ENCODE measurements around the gene COX6B2.
A peak's percentile ranks its signal among the peaks of the same experiment; 100 is the strongest.
"Not testable (repeated sequence)": the region's sequence is repeated elsewhere in the genome, so short reads cannot be mapped to it uniquely, and the experiment has no call there.

COX6B2 gene, protein sequence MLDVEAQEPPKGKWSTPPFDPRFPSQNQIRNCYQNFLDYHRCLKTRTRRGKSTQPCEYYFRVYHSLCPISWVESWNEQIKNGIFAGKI

GRCh38 chr19:55354698-55355212, at the start of gene COX6B2:
COX6B2 (minus strand) TSS chr19:55354719; CDS start chr19:55354521, 198 bp downstream.
- H3K4me3 Mint-ChIP-seq: peak within 1 kb of the TSS; percentile 68
- peaks cover 33% of the 10 kb centered on the region for H3K4me1 Mint-ChIP-seq
- no peaks in the 10 kb centered on the region for H3K9me3 Mint-ChIP-seq
- no peak within 1 kb of the TSS for H3K27ac Mint-ChIP-seq
- no peak for DNase-seq (ENCODE audit: low spot score in 2 of 2)
- ATAC-seq: no peak
- peaks cover 13% of the 10 kb centered on the region for H3K36me3 Mint-ChIP-seq

GRCh38 chr19:55402509-55402908, 48.0 kb upstream of the COX6B2 start:
- Mint-ChIP-seq H3K36me3 (peaks cover 90% of the 10 kb centered on the region), H3K4me1 (peaks cover 43% of the 10 kb centered on the region), H3K9me3 (no peaks in the 10 kb centered on the region), H3K27ac (no peak overlapping the region), H3K4me3 (no peak overlapping the region)
- DNase-seq (ENCODE audit: low spot score in 2 of 2) (no peak), ATAC-seq (no peak)

GRCh38 chr19:55401390-55401789, 46.9 kb upstream of the COX6B2 start:
- H3K9me3 Mint-ChIP-seq; ATAC-seq; DNase-seq (ENCODE audit: low spot score in 2 of 2); H3K4me3 Mint-ChIP-seq; H3K27ac Mint-ChIP-seq: not testable (repeated sequence)
- peaks cover 79% of the 10 kb centered on the region for H3K36me3 Mint-ChIP-seq
- H3K4me1 Mint-ChIP-seq: peaks cover 36% of the 10 kb centered on the region

GRCh38 chr19:55400281-55401087, 46.0 kb upstream of the COX6B2 start:
- no peak for ATAC-seq
- DNase-seq (ENCODE audit: low spot score in 2 of 2): no peak
- Mint-ChIP-seq H3K9me3 (no peaks in the 10 kb centered on the region), H3K4me1 (peaks cover 27% of the 10 kb centered on the region), H3K4me3 (no peak overlapping the region), H3K36me3 (peaks cover 69% of the 10 kb centered on the region), H3K27ac (no peak overlapping the region)

GRCh38 chr19:55398200-55398925, 43.8 kb upstream of the COX6B2 start:
- Mint-ChIP-seq H3K9me3 (no peaks in the 10 kb centered on the region), H3K4me1 (peaks cover 23% of the 10 kb centered on the region), H3K36me3 (peaks cover 50% of the 10 kb centered on the region), H3K27ac (peak overlapping the region; percentile 50), H3K4me3 (peak overlapping the region; percentile 39)
- DNase-seq (ENCODE audit: low spot score in 2 of 2) (no peak), ATAC-seq (peak; percentile 75)

GRCh38 chr19:55392820-55393761, 38.6 kb upstream of the COX6B2 start:
- DNase-seq (ENCODE audit: low spot score in 2 of 2) (no peak), ATAC-seq (no peak)
- H3K4me3 Mint-ChIP-seq: no peak overlapping the region
- no peak overlapping the region for H3K27ac Mint-ChIP-seq
- H3K4me1 Mint-ChIP-seq: peaks cover 32% of the 10 kb centered on the region
- H3K9me3 Mint-ChIP-seq: no peaks in the 10 kb centered on the region
- peaks cover 54% of the 10 kb centered on the region for H3K36me3 Mint-ChIP-seq

GRCh38 chr19:55391702-55392615, 37.4 kb upstream of the COX6B2 start:
- H3K36me3 Mint-ChIP-seq: peaks cover 65% of the 10 kb centered on the region
- H3K4me1 Mint-ChIP-seq: peaks cover 40% of the 10 kb centered on the region
- no peak overlapping the region for H3K27ac Mint-ChIP-seq
- H3K9me3 Mint-ChIP-seq: no peaks in the 10 kb centered on the region
- ATAC-seq (no peak), DNase-seq (ENCODE audit: low spot score in 2 of 2) (no peak)
- no peak overlapping the region for H3K4me3 Mint-ChIP-seq

DNA sequence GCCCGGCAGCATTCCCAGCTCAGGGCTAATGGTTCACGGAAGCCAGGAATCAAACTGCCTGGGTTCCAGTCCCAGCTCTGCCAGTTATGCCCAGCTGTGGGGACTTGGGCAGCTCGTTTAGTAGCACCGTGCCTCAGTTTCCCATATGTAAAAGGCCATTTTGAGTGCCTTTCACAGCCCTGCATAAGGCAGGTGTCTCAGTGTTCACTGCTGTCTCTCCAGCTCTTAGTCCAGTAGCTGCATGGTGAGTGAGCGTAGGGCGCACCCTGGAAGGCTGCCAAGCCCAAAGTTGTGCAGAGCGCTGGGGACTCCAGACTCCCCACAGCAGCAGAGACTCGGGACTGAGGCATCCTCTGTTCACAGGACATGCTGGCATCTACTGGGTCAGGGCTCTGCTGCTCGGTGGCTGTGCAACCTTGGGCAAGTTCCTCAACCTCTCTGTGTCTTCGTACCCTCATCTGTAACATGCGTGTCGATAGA, 36.7 kb upstream of the COX6B2 start:
- H3K4me1 Mint-ChIP-seq: peaks cover 47% of the 10 kb centered on the region
- H3K27ac Mint-ChIP-seq: peak overlapping the region; percentile 100
- DNase-seq (ENCODE audit: low spot score in 2 of 2) (no peak), ATAC-seq (no peak)
- peaks cover 72% of the 10 kb centered on the region for H3K36me3 Mint-ChIP-seq
- H3K9me3 Mint-ChIP-seq: no peaks in the 10 kb centered on the region
- no peak overlapping the region for H3K4me3 Mint-ChIP-seq

DNA sequence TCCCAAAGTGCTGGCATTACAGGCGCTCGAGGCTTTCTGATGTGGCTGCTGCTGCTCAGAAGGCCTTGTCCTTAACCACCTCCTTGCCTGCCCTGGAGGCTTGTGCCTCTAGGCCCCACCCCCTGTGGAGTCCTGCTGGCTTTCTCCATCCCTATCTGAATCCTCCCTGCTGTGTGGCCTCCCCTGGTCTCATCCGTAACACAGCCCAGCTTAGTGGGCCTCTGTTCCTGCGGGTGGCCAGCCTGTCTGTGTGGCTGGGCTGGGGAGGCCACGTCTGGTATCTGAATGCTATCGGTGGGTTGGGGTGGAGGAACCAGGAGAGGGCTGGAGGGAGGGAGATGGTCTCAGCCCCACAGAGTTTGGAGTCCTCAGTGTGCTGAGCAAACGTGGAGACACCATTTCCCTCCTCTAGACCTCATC, 36.0 kb upstream of the COX6B2 start:
- Mint-ChIP-seq H3K9me3 (no peaks in the 10 kb centered on the region), H3K4me3 (no peak overlapping the region), H3K36me3 (peaks cover 80% of the 10 kb centered on the region), H3K4me1 (peaks cover 54% of the 10 kb centered on the region), H3K27ac (peak overlapping the region; percentile 100)
- ATAC-seq (no peak), DNase-seq (ENCODE audit: low spot score in 2 of 2) (no peak)

- H3K36me3 Mint-ChIP-seq: peaks cover 84% of the 10 kb centered on the region
- H3K4me1 Mint-ChIP-seq: peaks cover 59% of the 10 kb centered on the region
- no peak for ATAC-seq
Measured at GRCh38 chr19:55389386-55390317, 35.1 kb upstream of the COX6B2 start.

DNA sequence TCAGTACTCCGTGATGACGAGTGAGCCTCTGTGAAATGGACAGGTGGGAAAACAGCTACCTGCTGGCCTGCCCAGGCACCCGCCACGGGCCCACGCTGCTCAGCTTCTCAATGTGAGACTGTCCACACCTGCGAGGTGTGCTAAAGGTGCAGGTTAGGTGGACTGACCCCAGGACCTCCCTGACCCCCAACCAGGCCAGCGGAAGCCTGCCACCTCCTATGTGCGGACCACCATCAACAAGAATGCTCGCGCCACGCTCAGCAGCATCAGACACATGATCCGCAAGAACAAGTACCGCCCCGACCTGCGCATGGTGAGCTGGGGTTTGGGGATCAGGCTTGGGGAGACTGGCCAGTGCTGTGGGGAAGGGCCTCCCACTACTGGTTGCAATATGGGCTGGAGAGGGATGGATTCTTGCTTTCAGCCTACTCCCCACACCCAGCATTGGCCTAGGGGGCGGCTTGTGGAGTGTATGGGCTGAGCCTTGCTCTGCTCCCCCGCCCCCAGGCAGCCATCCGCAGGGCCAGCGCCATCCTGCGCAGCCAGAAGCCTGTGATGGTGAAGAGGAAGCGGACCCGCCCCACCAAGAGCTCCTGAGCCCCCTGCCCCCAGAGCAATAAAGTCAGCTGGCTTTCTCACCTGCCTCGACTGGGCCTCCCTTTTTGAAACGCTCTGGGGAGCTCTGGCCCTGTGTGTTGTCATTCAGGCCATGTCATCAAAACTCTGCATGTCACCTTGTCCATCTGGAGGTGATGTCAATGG, 33.4 kb upstream of the COX6B2 start:
- DNase-seq (ENCODE audit: low spot score in 2 of 2) (no peak), ATAC-seq (no peak)
- peak overlapping the region; percentile 100 for H3K27ac Mint-ChIP-seq
- peaks cover 78% of the 10 kb centered on the region for H3K36me3 Mint-ChIP-seq
- H3K9me3 Mint-ChIP-seq: no peaks in the 10 kb centered on the region
- H3K4me3 Mint-ChIP-seq: peak overlapping the region; percentile 99
- H3K4me1 Mint-ChIP-seq: peaks cover 68% of the 10 kb centered on the region

More at GRCh38 chr19:55389386-55390317, 35.1 kb upstream of the COX6B2 start:
- no peak for DNase-seq (ENCODE audit: low spot score in 2 of 2)
- peak overlapping the region; percentile 100 for H3K27ac Mint-ChIP-seq
- no peaks in the 10 kb centered on the region for H3K9me3 Mint-ChIP-seq
- H3K4me3 Mint-ChIP-seq: peak overlapping the region; percentile 99

GRCh38 chr19:55386493-55386971, 32.0 kb upstream of the COX6B2 start:
- peaks cover 65% of the 10 kb centered on the region for H3K36me3 Mint-ChIP-seq
- no peak for DNase-seq (ENCODE audit: low spot score in 2 of 2)
- H3K4me1 Mint-ChIP-seq: peaks cover 82% of the 10 kb centered on the region
- H3K9me3 Mint-ChIP-seq: no peaks in the 10 kb centered on the region
- H3K4me3 Mint-ChIP-seq: peak overlapping the region; percentile 99
- no peak for ATAC-seq
- peak overlapping the region; percentile 100 for H3K27ac Mint-ChIP-seq
